HEK293T (cell line): ENCODE measurements around the gene ZNF511.

ENCODE experiments used
- CTCF ChIA-PET: fragments of 350-600 bp; formaldehyde crosslinking; extraction: SDS; loops from one replicate; lab custom pipeline; 2021; ENCODE audit warnings: antibody characterized with exemption, inconsistent platforms; lab: Yijun Ruan, JAX
- POLR2A ChIA-PET: fragments of 350-600 bp; formaldehyde crosslinking; extraction: SDS; loops from one replicate; lab custom pipeline; 2020; ENCODE audit warnings: antibody characterized with exemption, inconsistent platforms; lab: Yijun Ruan, JAX
- DNase-seq: peaks from one replicate; pipeline ENCODE4 v3.0.0; 2012; ENCODE audit warnings: mixed read lengths; ENCODE audit errors: extremely low spot score
- ARNT ChIP-seq: fragments of 450-650 bp; IDR thresholded peaks from 2 replicates; pipeline ENCODE4 v1.6.1; 2017; ENCODE audit warnings: mild to moderate bottlenecking
- BHLHE40 ChIP-seq: fragments of 450-650 bp; IDR thresholded peaks from 2 replicates; pipeline ENCODE4 v1.6.1; 2016; ENCODE audit warnings: mild to moderate bottlenecking, moderate library complexity, borderline replicate concordance
- CTBP1 ChIP-seq: fragments of 450-650 bp; IDR thresholded peaks from 2 replicates; pipeline ENCODE4 v1.6.1; 2016; ENCODE audit warnings: borderline replicate concordance
- ELF4 ChIP-seq: fragments of 450-650 bp; IDR thresholded peaks from 2 replicates; pipeline ENCODE4 v1.6.1; 2017; ENCODE audit warnings: antibody characterized with exemption
- FOXA1 ChIP-seq: fragments of 450-650 bp; IDR thresholded peaks from 2 replicates; pipeline ENCODE4 v1.6.1; 2016; ENCODE audit warnings: mild to moderate bottlenecking
- FOXK2 ChIP-seq: fragments of 450-650 bp; IDR thresholded peaks from 2 replicates; pipeline ENCODE4 v1.6.1; 2016; ENCODE audit warnings: mild to moderate bottlenecking
- FOXM1 ChIP-seq: fragments of 450-650 bp; IDR thresholded peaks from 2 replicates; pipeline ENCODE4 v1.6.1; 2017; ENCODE audit warnings: mild to moderate bottlenecking, borderline replicate concordance
- HDGF ChIP-seq: fragments of 450-650 bp; IDR thresholded peaks from 2 replicates; pipeline ENCODE4 v1.6.1; 2017; ENCODE audit warnings: antibody characterized with exemption, borderline replicate concordance
- L3MBTL2 ChIP-seq: fragments of 450-650 bp; conservative IDR thresholded peaks from 2 replicates; pipeline ENCODE4 v1.6.1; 2016; ENCODE audit warnings: mild to moderate bottlenecking
- LEF1 ChIP-seq: fragments of 450-650 bp; IDR thresholded peaks from 2 replicates; pipeline ENCODE4 v1.6.1; 2017; ENCODE audit warnings: mild to moderate bottlenecking, borderline replicate concordance
- NFRKB ChIP-seq: fragments of 450-650 bp; IDR thresholded peaks from 2 replicates; pipeline ENCODE4 v1.6.1; 2016; ENCODE audit warnings: mild to moderate bottlenecking, moderate library complexity
- PKNOX1 ChIP-seq: fragments of 450-650 bp; IDR thresholded peaks from 2 replicates; pipeline ENCODE4 v1.6.1; 2016
- SP1 ChIP-seq: fragments of 450-650 bp; IDR thresholded peaks from 2 replicates; pipeline ENCODE4 v1.6.1; 2017
- SUZ12 ChIP-seq: fragments of 450-650 bp; IDR thresholded peaks from 2 replicates; pipeline ENCODE4 v1.6.1; 2016; ENCODE audit warnings: mild to moderate bottlenecking
- TARDBP ChIP-seq: fragments of 450-650 bp; IDR thresholded peaks from 2 replicates; pipeline ENCODE4 v1.6.1; 2016
- ZNF384 ChIP-seq: fragments of 450-650 bp; IDR thresholded peaks from 2 replicates; pipeline ENCODE4 v1.6.1; 2016

Gene ZNF511

GRCh38 chr10:133311570-133311969 lies 2.9 kb downstream of the ZNF511 start:
- TF ChIP-seq SP1 = no peak
- TF ChIP-seq SUZ12 = no peak
- no peak for TF ChIP-seq ZNF384
- TF ChIP-seq PKNOX1 = no peak
- no peak for TF ChIP-seq FOXM1
- TF ChIP-seq HDGF = no peak
- DNase-seq = no peak
- ChIA-PET POLR2A (no interaction called here), CTCF (no interaction called here)

DNA sequence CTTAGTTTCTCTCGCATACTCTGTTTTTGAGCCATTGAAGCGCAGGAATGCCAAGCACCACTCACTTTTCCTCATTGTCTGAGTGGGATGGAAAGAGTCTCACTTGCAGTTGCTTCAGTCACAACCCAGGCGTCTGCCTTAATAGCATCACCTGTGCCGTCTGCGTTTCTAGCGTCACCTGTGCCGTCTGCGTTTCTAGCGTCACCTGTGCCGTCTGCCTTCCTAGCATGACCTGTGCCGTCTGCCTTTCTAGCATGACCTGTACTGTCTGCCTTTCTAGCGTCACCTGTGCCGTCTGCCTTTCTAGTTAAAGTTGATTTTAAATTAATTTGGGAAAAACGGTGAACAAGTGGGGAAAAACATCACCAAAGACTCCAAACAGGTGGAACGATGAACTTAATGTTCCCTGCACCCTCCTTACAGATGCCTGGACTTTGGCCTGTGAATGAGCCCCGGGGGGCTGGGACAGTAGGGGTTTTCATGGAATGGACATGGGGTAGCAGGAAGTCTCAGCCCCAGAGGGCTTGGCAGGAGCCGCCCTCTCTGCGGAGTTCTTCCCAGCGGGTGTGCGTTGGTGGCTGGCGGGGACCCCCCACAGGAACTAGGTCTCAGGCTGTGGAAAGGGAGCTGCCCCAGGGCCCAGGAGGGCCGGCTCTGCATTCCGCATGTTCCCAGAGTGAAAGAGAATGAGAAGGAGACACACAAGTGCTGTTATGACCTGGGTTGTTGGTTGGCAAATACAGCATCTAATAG lies 3.5 kb downstream of the ZNF511 start:
- no peak for DNase-seq
- TF ChIP-seq FOXA1 (no peak), ELF4 (no peak), SUZ12 (no peak), SP1 (no peak), PKNOX1 (no peak), ARNT (no peak), FOXM1 (no peak), BHLHE40 (no peak), L3MBTL2 (no peak), HDGF (no peak), NFRKB (no peak), FOXK2 (no peak), TARDBP (no peak), ZNF384 (no peak), LEF1 (no peak), CTBP1 (no peak)
- POLR2A ChIA-PET = no interaction called here
- CTCF ChIA-PET = no interaction called here

GRCh38 chr10:133312769-133313145 lies 4.0 kb downstream of the ZNF511 start:
- TF ChIP-seq LEF1 = no peak
- POLR2A ChIA-PET = no interaction called here
- no peak for DNase-seq
- CTCF ChIA-PET = no interaction called here

- POLR2A ChIA-PET = no interaction called here
- CTCF ChIA-PET = interaction anchor here (0.6 to 1.8 kb wide), 2 partner anchors 16 to 35 kb away, joined by 3 to 7 read pairs; no protein-coding TSS in a partner anchor
These were observed 4.5 kb downstream of the ZNF511 start for GRCh38 chr10:133313192-133313591.

GRCh38 chr10:133314911-133315310 lies 6.2 kb downstream of the ZNF511 start:
- no peak for DNase-seq
- ChIA-PET POLR2A (interaction anchor here (1.6 kb wide), 1 partner anchor 9 kb away, joined by 5 read pairs; no protein-coding TSS in a partner anchor), CTCF (interaction anchor here (0.8 to 1.8 kb wide), 2 partner anchors 14 to 15 kb away, joined by 4 to 7 read pairs; no protein-coding TSS in a partner anchor)

More at GRCh38 chr10:133313192-133313591, 4.5 kb downstream of the ZNF511 start:
- no peak for DNase-seq
- no peak for TF ChIP-seq ELF4
- no peak for TF ChIP-seq FOXA1
- TF ChIP-seq SP1 = no peak
- TF ChIP-seq BHLHE40 = no peak
- no peak for TF ChIP-seq LEF1
- TF ChIP-seq HDGF = no peak
- no peak for TF ChIP-seq ARNT
- no peak for TF ChIP-seq FOXK2
- TF ChIP-seq FOXM1 = no peak
- TF ChIP-seq CTBP1 = no peak
- no peak for TF ChIP-seq PKNOX1
- TF ChIP-seq SUZ12 = no peak
- TF ChIP-seq NFRKB = no peak
- TF ChIP-seq TARDBP = no peak
- TF ChIP-seq L3MBTL2 = no peak
- no peak for TF ChIP-seq ZNF384

GRCh38 chr10:133315847-133316246 lies 7.1 kb downstream of the ZNF511 start:
- ChIA-PET POLR2A (interaction anchor here (1.6 kb wide), 1 partner anchor 8 kb away, joined by 5 read pairs; no protein-coding TSS in a partner anchor), CTCF (interaction anchor here (0.8 kb wide), 1 partner anchor 14 kb away, joined by 4 read pairs; no protein-coding TSS in a partner anchor)
- no peak for TF ChIP-seq CTBP1
- no peak for TF ChIP-seq NFRKB
- TF ChIP-seq ELF4 = no peak
- no peak for TF ChIP-seq TARDBP
- no peak for TF ChIP-seq LEF1
- DNase-seq = no peak

More at GRCh38 chr10:133314911-133315310, 6.2 kb downstream of the ZNF511 start:
- TF ChIP-seq NFRKB (no peak), SUZ12 (no peak), CTBP1 (no peak), ELF4 (no peak), FOXA1 (no peak), FOXM1 (no peak), LEF1 (no peak), ARNT (no peak), SP1 (no peak), BHLHE40 (no peak), TARDBP (no peak), ZNF384 (no peak), L3MBTL2 (no peak)
